Activated effector memory CD4-positive, alpha-beta T cell treated with anti-CD3 and anti-CD28 coated beads, Interleukin-2, amount 50 U/mL, for 16 hours (primary cell): Measurements from ENCODE around the gene GADL1.

Experiments
- DNase-seq: peaks from one replicate; pipeline ENCODE4 v3.0.0-alpha.2; 2020

GADL1 gene

DNA sequence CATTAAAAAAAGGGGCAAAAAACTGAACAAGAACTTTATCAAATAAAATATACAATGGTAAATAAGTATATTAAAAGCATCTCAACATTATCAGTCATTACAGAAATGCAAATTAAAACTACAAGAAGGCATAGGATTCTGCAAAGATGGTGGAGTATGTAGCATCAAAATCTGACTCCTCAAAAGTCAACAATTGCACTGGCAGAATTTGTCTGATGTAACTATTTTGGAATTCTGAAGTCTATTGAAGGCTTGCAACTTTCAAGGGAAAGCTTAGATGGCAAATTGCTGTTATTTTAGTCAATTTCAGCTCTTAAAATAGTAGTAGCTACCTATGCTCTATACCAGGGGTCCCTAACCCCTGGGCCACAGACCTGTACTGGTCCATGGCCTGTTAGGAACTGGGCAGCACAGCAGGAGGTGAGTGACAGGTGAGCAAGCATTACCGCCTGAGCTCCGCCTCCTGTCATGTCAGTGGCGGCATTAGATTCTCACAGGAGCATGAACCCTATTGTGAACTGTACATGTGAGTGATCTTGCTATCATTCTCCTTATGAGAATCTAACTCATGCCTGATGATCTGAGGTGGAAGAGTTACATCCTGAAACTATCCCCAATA, 180.5 kb downstream of the GADL1 start:
- DNase-seq, result no peak

DNA sequence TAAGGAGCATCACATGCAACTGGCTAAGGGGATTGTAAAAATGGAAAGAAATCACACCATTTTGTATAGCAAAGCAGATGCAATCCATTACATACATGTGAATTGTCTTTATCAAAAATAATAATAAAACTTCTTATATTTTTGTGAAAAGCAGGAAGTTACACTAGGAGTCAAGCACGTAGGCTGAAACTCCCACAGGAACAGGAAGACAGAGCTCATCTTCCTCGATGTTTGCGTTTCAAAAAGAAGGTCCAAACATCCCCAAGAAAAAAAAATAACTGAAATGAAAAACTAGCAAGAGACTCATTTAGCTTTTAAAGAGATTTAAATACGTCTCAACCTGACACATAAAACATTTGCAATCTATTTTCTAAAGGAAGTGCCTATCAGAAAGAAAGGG, 181.5 kb downstream of the GADL1 start:
- no peak for DNase-seq

DNA sequence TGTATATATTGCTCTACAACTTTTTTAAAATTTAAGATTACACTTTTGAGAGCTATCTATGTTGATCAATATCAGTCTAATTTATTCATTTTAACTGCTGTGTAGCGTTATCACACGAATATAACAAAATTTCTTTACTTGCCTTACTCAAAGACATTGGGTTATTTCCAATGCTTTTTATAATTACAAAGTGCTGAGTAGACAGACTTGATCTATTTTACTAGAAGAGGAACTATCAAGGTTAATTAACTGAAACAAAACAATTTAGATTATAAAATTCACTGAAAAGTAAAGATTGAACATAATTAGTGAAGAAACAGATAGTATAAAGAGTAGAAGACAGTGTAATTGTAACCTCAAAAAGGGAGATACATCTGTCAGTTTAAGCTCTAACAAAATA, 182.6 kb downstream of the GADL1 start:
- no peak for DNase-seq

DNA sequence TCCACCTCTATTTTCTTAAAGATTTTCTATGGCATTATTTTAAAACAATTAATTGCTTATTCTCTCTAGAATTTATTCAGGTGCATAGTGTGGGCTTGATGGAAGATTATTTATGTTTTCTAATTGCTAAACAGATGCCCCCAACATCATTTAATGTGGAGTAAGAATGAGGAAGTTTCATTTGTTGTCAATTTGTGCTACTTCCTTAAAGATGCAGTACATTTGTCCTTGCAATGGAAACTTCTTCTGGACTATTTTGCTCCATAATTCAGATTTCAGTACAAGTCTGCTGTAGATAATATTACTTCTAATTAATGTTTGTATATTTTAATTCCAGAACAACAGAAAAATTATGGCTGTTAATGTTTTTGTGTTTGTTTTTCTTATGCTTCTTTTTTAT, 183.3 kb downstream of the GADL1 start:
- DNase-seq, result no peak

DNA sequence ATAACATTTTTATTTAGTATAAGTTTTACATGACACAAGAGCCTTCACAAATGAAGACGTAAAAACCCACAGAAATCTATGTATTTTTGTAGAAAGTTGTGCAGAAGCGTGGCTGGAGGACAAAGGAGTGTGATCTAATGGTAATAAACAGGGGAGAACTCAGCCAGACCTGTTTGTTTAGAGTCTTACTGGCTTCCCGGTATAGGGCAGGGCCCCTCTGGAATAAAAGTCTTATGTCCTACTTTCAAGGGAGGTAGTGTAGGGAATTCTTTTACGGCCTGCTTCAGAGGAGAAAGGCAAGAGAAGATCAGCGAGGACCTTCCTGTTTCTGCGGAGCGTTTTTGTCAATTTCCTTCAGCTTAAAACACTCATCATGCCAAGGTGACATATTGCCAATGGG, 184.4 kb downstream of the GADL1 start:
- DNase-seq, result no peak

DNA sequence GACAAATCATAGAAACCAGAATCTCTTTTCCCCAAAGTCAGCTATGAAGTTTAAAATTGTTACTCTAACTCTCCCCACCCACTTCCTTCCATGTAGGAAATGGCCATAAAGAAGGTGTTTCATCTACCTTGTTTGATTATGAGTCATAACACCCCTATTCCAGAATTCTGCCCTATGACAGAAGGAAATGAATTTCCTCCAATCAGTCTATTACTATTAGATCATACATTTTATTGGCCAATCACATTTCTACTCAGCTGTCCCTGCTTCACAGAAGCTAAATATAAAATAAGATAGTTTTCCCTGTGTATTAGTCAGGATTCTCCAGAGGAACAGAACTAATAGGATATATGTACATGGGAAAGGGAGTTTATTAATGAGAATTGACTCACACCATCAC, 186.0 kb downstream of the GADL1 start:
- no peak for DNase-seq

GRCh38 chr3:30707825-30708224, 186.6 kb downstream of the GADL1 start:
- DNase-seq, result no peak

- DNase-seq, result no peak
These were observed 189.2 kb downstream of the GADL1 start for GRCh38 chr3:30704931-30705890.

GRCh38 chr3:30702828-30703397, 191.5 kb downstream of the GADL1 start:
- DNase-seq, result no peak

- DNase-seq, result no peak
These were observed 192.2 kb downstream of the GADL1 start for GRCh38 chr3:30702038-30702827.

DNA sequence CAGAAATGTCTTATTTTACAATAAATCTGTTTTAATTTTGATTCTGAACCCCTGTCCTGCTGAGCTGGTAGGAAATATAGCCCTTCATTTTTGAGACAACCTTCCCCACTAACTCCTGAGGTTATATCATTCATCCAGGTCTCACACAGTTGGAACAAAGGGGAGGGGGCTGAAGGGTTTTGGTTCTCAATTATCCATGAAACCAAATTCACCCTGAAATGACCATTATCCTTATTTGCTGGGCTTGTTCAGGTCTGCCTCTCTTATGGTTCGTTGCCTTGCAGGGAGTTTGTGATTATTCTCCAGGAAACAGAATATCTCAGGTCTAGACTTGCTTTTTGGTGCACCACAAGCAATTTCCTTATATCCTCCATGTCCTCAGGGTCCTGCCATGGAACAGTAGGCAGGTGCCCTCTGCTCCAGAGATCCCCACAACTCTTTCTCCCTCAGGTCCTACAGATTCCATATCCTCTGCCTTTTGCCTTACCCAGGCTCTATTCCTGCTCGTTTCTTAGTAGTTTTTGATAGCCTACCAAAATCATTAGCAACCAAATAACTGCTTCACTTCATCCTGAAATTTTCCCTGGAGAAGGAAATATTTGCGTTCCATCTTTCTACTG, 193.6 kb downstream of the GADL1 start:
- no peak for DNase-seq

- no peak for DNase-seq
These were observed 194.5 kb downstream of the GADL1 start for GRCh38 chr3:30699927-30700326.

DNA sequence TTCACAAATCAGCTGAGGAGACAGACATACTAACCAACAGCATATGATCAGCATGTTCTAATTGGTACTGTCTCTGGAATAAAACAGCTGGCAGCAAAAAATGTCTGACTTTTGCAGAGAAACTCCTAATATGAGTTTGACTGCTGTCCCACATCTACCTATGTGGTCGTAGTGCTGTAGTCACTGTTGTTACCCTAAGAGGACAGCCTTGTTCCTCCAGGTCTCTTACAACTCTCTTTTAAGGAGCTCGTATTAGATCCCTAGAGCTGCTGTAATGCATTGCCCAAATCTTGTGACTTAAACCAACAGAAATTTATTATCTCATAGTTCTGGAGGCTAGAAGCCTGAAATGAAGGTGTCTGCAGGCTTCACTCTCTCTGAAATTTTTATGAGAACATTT, 195.9 kb downstream of the GADL1 start:
- DNase-seq, result no peak

- DNase-seq, result no peak
These were observed 197.6 kb downstream of the GADL1 start for GRCh38 chr3:30696896-30697295.

- no peak for DNase-seq
These were observed 198.1 kb downstream of the GADL1 start for GRCh38 chr3:30696403-30696819.

- no peak for DNase-seq
These were observed 199.0 kb downstream of the GADL1 start for GRCh38 chr3:30695302-30696061.

DNA sequence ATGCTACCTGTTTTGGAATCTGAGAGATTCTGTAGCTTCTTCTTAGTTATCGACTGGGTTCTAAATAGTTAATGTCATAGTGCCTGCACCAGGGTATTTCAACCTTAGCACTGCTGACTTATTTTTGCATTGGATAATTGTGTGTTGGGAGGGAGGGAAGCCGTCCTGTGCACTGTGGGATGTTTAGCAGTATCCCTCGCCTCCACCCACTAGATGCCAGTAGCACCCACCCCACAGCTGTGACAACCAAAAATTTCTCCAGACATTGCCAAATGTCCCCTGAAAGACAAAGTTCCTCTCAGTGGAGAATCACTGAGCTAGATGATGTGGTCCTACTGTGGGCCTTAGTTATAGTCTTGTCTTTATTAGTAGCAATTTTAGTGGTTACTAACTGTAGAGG, 199.8 kb downstream of the GADL1 start:
- no peak for DNase-seq

GRCh38 chr3:30694148-30694547, 200.3 kb downstream of the GADL1 start:
- no peak for DNase-seq

GRCh38 chr3:30693470-30694120, 200.9 kb downstream of the GADL1 start:
- DNase-seq, result peak; percentile 68

- no peak for DNase-seq
These were observed 201.8 kb downstream of the GADL1 start for GRCh38 chr3:30692498-30693130.

DNA sequence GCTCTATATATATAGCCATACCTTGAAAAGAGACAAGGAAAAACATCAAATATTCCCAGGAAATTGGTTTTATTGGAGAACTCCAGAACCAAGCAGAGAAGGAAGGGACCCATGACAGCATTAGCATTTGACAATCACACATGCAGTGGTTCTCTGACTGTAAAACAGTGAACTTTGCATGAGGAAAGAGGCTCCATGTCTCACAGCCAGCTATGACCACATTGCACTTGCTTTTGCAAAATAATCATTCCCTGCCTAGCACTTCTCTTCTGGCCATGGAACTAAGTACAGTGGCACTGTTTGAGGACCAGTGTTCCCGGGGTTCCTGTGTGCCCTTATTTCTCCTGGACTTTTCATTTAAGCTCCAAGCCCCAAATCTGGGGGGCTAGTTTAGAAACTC, 202.5 kb downstream of the GADL1 start:
- no peak for DNase-seq
